ENCODE data around the gene COL4A2.

DNA sequence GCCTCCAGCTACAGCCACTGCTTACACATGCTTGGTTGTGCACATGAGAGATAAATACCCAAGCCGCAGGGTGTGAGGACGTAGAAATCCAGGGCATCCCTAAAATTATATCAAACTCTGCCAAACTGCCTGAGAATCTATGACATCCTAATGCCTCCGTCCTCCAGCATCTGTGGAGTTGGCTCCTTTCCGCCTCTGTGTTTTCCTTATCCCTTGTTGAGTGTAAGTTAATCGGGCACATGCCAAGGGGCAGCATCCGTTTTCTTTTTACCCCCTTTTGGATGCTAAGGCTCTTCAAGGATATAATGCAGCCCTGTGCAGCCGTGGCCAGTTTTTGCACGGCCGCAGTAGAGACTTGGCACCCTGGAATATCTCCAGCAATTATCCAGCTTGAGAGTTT lies 66.5 kb downstream of the COL4A2 start:
- TF ChIP-seq EZH2 (IDR thresholded peaks at IDR 0.05) (no peak), POLR2AphosphoS5 (IDR thresholded peaks at IDR 0.05; ENCODE audit: borderline replicate concordance, low read depth, low read length) (no peak)
